COLO668 (cell line): Measurements from ENCODE around the gene RGS7.
"Not testable (repeated sequence)": the region's sequence is repeated elsewhere in the genome, so short reads cannot be mapped to it uniquely, and the experiment has no call there.

Source experiments
- DNase-seq: peaks from one replicate; lab custom pipeline; 2025; ENCODE audit not compliant: unreplicated experiment; lab: John Stamatoyannopoulos, UW

The RGS7 gene

GRCh38 chr1:241332037-241332409 lies 25.0 kb downstream of the RGS7 start:
- no peak for DNase-seq

DNA sequence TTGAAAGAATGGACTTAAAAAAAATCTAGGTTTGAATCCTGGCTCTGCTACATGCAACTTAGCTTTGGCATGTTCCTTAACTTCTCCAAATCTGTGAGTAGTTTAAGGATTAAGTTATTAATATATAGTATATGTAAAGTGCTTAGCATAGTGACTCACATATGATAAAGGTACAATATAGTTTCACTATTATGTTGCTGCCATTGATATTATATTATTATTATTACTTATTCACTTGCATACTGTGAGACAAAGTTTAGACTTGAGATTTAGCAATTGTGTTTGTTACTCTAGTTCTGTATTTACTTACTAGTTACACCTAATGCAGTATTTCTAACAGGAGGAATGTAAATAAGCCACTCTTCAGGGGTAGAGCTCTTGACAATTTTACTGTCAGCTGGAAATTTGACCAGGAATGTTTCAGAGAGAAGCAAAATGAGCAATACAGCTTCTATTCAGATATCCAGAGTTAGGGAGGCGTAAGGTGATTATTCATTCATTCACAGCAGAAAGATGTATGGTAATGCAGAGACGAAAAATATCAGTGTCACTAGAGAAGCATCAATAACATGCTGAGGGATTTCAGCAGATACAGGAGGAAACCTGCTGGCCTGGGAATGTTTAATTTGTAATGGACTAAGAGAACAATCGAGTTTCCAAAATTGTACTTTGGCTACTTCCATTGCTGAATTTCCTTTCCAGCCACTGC lies 25.5 kb downstream of the RGS7 start:
- DNase-seq = no peak

DNA sequence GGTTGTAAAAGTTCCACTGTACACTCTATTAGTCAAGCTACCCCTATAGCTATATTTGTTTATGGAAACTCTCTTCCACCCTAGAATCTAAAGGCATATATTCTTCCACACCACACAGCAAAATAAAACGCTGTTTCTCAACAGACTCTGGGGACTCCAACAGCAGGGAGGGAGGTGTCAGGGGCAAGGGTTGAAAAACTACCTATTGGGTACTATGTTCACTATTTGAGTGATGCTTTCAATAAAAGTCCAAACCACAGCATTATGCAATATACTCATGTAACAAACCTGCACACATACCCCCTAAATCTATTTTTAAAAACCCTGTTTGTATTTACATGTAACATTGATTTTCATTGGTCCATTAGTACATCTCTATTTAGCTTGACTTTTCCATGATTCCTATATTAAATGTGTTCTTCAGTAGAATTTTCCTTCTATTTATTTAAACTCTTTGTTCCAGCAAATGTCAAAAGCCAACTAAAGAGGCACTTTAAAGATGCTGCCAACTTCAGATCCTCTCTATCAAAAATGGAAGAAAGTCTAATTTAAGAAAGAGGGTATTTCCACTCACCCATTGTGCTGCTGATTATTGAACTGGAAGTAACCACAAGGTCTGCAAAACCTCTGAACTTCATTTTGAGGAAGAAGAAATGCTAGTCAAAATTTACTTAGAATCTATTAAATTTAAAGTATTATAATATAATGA lies 26.2 kb downstream of the RGS7 start:
- no peak for DNase-seq

GRCh38 chr1:241325456-241325855 lies 31.5 kb downstream of the RGS7 start:
- DNase-seq = no peak

- no peak for DNase-seq
These were observed 33.4 kb downstream of the RGS7 start for GRCh38 chr1:241323514-241324195.

GRCh38 chr1:241317676-241318075 lies 39.3 kb downstream of the RGS7 start:
- DNase-seq = no peak

DNA sequence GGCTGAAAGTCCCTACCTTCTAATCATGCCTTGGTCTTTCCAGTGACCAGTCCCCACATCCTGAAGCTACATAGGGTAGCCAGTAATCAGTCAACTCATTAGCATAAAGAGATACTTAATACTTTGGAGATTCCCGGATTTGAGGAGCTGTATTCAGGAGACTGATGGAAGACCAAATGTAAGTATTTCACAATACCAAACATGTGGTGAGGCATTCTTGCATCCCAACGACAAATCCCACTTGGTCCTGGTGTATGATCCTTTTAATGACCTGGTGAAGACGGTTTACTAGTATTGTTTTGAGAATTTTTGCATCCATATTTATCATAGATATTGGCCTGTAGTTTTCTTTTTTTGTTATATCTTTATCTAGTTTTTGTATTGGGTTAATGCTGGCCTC lies 40.6 kb downstream of the RGS7 start:
- DNase-seq = no peak

- no peak for DNase-seq
These were observed 45.8 kb downstream of the RGS7 start for GRCh38 chr1:241311056-241311746.

GRCh38 chr1:241310451-241310850 lies 46.6 kb downstream of the RGS7 start:
- no peak for DNase-seq

GRCh38 chr1:241309651-241310050 lies 47.4 kb downstream of the RGS7 start:
- no peak for DNase-seq

- DNase-seq = peak; percentile 31
These were observed 48.5 kb downstream of the RGS7 start for GRCh38 chr1:241308471-241308870.

- DNase-seq = no peak
These were observed 49.0 kb downstream of the RGS7 start for GRCh38 chr1:241308011-241308410.

GRCh38 chr1:241306125-241306790 lies 50.7 kb downstream of the RGS7 start:
- no peak for DNase-seq

DNA sequence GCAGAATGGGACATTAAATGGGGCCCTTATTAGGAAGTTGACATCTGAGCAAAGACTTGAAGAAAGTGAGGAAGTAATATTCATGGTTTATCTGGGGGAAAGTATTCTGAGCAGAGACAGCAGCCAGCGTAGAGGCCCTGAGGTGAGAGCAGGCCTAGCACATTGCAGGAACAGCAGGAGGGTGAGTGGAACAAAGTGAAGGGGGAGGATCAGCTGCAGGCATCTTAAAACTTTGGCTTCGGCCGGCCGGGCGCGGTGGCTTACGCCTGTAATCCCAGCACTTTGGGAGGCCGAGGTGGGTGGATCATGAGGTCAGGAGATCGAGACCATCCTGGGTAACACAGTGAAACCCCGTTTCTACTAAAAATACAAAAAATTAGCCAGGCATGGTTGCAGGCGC lies 55.0 kb downstream of the RGS7 start:
- DNase-seq = not testable (repeated sequence)

GRCh38 chr1:241299347-241299746 lies 57.7 kb downstream of the RGS7 start:
- DNase-seq = no peak

DNA sequence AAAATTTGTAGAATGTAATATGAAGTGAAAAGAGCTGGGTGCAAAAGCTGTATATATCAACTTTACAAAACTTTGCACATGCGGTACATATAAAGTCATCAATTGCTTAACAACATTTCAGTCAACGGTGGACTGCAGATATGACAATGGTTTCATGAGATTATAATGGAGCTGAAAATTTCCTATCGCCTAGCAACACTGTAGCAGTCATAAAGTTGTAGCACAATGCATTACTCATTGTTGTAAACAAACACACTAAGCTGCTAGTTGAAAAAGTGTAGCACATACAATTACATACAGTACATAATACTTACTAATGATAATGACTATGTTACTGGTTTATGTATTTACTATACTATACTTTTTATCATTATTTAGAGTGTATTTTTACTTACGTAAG lies 64.0 kb downstream of the RGS7 start:
- no peak for DNase-seq

DNA sequence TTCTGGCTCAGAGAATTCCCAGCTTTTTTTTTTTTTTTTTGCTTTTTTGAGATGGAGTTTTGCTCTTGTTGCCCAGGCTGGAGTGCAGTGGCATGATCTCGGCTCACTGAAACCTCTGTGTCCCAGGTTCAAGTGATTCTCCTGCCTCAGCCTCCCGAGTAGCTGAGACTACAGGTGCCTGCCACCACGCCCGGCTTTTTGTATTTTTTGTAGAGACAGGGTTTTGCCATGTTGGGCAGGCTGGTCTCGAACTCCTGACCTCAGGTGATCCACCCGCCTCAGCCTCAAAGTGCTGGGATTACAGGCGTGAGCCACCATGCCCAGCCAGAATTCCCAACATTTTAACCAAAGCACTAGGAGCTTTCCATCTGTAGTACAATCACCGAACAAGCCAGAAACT lies 65.5 kb downstream of the RGS7 start:
- not testable (repeated sequence) for DNase-seq

DNA sequence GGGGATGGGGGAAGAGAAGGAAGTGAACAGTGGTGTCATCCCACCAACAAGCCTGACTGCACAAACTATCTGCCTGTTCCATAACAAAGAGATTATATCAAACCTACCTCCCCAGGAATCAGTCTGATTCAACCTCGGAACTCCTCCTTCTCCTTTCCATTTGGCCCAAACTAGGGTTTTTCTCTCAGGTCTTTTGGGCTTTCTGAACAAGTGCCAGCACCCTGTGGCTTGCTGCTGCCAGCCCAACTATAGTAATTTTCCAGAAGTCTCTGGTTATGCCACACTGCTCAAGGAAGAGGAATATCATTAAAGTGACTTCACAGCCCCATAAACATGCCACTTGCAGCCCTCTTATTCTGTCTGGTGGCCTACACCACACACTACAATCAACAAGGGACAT lies 70.5 kb downstream of the RGS7 start:
- DNase-seq = no peak

DNA sequence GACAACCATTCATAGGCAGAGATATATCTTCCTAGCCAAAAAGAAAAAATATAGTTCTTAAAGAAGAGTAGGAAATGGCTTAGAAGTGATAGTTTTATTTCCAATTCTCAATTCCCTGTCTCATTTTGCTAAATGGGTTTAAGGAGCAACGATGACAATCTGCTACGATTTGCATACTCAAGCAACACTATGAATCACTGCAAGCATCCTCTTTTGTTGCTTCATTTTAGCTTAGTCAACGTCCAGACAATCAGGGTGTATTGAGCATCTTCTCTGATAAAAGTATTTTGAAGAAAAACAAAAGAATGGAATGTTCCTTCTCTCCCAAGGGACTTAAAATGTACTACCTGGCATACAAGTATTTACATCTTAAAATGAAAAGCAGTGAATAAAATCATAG lies 80.6 kb downstream of the RGS7 start:
- no peak for DNase-seq

DNA sequence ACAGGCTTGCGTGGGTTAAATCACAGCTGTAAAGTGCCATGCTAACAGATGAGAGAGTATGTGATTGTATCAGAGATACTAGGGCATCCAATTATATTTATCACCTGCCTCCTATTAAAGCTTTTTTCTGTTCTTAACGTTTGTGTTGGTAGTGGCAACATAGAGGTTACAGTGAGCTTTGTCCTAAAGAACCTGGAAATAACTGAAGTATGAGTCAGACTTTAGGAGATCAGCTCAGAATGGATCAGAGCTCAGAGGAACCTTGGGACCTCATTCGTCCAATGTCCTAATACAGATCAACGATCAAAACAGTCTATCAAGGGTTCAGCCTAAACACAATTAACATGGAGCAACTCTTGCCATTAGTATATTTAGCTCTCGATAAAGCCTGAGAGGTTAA lies 81.0 kb downstream of the RGS7 start:
- DNase-seq = no peak

DNA sequence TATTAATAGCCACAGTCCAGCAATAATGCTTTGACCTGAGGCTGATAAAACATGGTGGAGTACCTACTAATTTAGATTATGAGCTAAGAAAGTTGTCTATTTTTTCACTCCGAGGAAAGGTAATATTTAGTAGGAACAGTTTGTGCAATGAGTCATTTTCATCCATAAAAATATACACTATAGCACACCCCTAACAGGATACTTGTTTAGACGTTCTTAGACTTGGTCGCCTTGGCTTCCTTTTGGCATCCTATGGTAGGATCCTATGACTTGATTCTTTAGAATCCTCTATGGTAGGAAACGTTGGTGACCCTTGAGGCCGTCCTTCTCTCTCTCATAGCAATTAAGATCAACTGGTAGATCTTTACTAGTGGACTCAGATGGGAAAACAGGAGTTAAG lies 81.8 kb downstream of the RGS7 start:
- DNase-seq = no peak
